Measurements from ENCODE around the gene NAV1.

DNA sequence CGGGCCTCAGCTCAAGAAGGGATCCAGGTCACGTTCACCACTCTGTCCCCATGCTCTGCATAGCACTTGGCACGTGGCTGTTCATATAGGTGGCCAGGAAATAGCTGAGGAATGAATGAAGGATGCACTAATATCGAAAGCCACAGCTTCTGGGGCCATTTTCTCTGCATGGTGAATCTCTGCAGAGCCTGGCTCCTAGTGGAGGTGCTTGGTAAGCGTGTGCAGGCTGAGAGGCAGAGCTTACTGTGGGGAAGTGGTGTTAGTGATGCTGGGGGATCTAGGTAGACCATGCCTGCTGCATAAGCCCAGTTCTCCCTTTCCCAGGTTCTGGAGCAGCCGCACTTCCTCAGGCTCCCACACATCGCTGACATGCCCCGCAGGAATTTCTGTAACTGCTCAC is 40.3 kb upstream of the NAV1 start:
- TF ChIP-seq POLR2A (IDR thresholded peaks at IDR 0.05; ENCODE audit: low read depth, low read length), result no peak
- no peak for TF ChIP-seq TAF1 (IDR thresholded peaks at IDR 0.05; ENCODE audit: low read depth, low read length)
- TF ChIP-seq POLR2AphosphoS5 (IDR thresholded peaks at IDR 0.05; ENCODE audit: low read depth, low read length), result no peak
- no peak for TF ChIP-seq POU2F2 (IDR thresholded peaks at IDR 0.05; ENCODE audit: low read depth, low read length)
- no peak for TF ChIP-seq SPI1 (IDR thresholded peaks at IDR 0.05; ENCODE audit: low read depth, low read length)
- TF ChIP-seq PAX5 (IDR thresholded peaks at IDR 0.05; ENCODE audit: insufficient read depth, low read length, severe bottlenecking), result no peak

Data from GM12891 (cell line).